ENCODE results near the gene ULK4. TPM values are rescaled to one million over a fixed set of nuclear protein-coding genes. Genes with fewer than 3 reads are reported as not detected.

ULK4 gene
- total RNA-seq, 2 donors from 2014 or later = 4.4 to 8.3 TPM

DNA sequence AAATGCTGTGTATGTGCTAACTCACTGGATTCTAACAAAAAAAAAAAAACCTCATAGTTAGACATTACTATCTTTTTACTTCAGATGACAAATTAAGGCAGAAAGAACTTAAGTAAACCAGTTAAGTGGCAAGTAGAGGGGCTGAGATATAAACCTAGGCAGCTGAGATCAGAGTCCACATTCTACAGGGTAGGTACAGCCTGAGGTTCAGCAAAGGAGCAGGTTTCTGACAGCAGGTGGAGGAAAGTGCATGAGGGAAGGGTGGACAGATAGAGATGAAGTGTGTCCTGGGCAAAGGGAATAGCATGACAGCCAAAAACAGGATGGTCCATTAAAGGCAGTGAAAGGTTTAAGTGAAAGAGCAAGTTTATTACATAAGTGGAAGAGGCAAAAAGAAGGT is 329.2 kb downstream of the ULK4 start:
- H3K27ac ChIP-seq = no peak overlapping the region
- no peaks in the 10 kb centered on the region for H3K4me1 ChIP-seq
- no peak overlapping the region for H3K9ac ChIP-seq (ENCODE audit: low read depth in 2 of 2, low read length in 2 of 2)
- TF ChIP-seq, protein P1, sequence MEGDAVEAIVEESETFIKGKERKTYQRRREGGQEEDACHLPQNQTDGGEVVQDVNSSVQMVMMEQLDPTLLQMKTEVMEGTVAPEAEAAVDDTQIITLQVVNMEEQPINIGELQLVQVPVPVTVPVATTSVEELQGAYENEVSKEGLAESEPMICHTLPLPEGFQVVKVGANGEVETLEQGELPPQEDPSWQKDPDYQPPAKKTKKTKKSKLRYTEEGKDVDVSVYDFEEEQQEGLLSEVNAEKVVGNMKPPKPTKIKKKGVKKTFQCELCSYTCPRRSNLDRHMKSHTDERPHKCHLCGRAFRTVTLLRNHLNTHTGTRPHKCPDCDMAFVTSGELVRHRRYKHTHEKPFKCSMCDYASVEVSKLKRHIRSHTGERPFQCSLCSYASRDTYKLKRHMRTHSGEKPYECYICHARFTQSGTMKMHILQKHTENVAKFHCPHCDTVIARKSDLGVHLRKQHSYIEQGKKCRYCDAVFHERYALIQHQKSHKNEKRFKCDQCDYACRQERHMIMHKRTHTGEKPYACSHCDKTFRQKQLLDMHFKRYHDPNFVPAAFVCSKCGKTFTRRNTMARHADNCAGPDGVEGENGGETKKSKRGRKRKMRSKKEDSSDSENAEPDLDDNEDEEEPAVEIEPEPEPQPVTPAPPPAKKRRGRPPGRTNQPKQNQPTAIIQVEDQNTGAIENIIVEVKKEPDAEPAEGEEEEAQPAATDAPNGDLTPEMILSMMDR (IDR thresholded peaks at IDR 0.05) = no peak
- no peak for DNase-seq
- no peaks in the 10 kb centered on the region for H3K36me3 ChIP-seq
- H3K27me3 ChIP-seq = no peaks in the 10 kb centered on the region
- no peaks in the 10 kb centered on the region for H3K9me3 ChIP-seq
- intact Hi-C loops (cut with DNase I) = no loop called here
- H3K4me3 ChIP-seq = no peak overlapping the region

DNA sequence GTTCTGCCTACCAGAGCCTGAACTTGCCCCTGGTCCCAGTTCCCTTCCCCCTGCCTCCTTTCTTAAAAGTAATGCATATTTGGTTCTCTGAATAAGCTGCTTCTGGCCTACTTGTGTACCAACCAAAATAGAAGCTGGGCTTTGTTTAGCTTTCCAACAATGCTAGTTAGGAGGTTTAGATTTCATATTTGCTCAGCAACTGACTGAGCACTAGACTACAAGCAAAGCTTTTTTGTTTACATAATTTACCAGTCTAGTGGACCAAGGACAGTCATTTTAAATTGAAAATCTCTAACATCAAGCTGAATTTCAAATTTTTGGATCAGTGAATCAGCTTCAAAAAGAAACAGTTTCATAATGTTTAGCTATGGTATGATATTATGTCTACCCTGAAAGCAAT is 331.2 kb downstream of the ULK4 start:
- DNase-seq = no peak
- Histone ChIP-seq H3K9ac (ENCODE audit: low read depth in 2 of 2, low read length in 2 of 2) (no peak overlapping the region), H3K9me3 (no peaks in the 10 kb centered on the region), H3K27ac (no peak overlapping the region), H3K4me1 (no peaks in the 10 kb centered on the region), H3K27me3 (no peaks in the 10 kb centered on the region), H3K4me3 (no peak overlapping the region), H3K36me3 (no peaks in the 10 kb centered on the region)
- TF ChIP-seq, protein P1 (IDR thresholded peaks at IDR 0.05) = no peak
- intact Hi-C loops (cut with DNase I) = no loop called here

DNA sequence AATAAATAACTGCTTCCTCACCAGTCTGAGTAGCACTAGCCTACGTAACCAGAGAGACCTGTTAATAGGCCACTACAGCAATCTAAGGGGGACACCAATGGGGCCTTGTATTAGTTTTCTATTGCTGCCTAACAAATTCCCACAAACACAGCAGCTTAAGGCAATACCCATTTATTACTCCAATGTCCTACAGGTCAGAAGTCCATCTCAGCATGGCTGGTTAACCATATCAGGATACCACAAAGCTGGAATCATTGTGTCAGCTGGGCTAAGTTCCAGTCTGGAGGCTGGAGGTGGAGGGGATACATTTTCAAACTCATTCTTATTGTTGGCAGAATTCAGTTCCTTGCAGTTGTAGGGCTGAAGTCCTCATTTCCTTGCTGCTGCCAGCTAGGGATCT is 331.9 kb downstream of the ULK4 start:
- Histone ChIP-seq H3K9me3 (no peaks in the 10 kb centered on the region), H3K9ac (ENCODE audit: low read depth in 2 of 2, low read length in 2 of 2) (no peak overlapping the region), H3K27me3 (no peaks in the 10 kb centered on the region), H3K36me3 (no peaks in the 10 kb centered on the region), H3K4me1 (no peaks in the 10 kb centered on the region), H3K4me3 (no peak overlapping the region), H3K27ac (no peak overlapping the region)
- TF ChIP-seq, protein P1 (IDR thresholded peaks at IDR 0.05) = no peak
- DNase-seq = no peak
- intact Hi-C loops (cut with DNase I) = no loop called here

DNA sequence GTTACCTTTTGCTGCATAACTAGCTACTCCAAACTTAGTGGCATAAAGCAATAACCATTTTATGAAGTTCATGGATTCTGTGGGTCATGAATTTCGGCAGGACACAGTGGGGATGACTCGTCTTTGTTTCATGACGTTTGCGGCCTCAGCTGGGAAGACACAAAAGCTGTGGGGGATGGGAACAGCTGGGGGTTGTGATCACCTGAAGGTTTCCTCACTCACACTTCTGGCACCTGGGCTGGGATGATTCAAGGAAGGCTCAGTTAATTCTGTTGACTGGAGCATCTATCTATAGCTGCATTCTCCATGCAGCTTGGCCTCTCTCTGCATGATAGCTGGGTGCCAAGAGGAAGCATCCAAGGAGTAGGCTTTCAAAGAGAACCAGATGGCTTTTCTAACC is 332.8 kb downstream of the ULK4 start:
- Histone ChIP-seq H3K4me1 (no peaks in the 10 kb centered on the region), H3K9ac (ENCODE audit: low read depth in 2 of 2, low read length in 2 of 2) (no peak overlapping the region), H3K27ac (no peak overlapping the region), H3K4me3 (no peak overlapping the region), H3K36me3 (no peaks in the 10 kb centered on the region), H3K27me3 (no peaks in the 10 kb centered on the region), H3K9me3 (no peaks in the 10 kb centered on the region)
- TF ChIP-seq, protein P1 (IDR thresholded peaks at IDR 0.05) = no peak
- intact Hi-C loops (cut with DNase I) = no loop called here
- DNase-seq = no peak

DNA sequence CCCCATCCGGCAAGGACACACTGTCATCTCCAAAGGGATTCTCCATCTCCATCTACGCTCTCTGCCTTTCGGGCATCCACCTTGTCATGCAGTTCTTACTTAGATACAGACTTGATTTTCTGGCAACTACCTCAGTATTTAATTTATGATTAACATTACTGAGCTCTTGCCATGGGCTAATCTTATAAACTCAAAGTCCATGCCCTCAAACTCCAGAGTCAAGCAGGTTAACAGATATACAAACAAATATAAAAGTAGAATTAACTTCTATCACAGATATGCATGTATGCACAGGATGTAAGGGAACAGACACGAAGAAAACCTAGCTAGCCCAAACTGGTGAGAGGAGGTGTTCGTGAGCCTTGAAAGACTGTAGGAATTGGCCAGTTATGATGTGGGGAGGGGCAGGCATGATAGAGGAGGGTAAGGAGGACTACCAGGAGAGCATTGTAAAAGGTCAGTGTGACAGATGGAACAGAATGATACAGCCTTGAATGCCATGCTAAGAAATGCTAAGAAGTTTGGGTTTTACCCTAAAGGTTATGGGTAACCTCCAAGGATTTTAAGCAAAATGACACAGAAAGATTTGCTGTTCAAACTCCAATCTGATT is 334.3 kb downstream of the ULK4 start:
- H3K36me3 ChIP-seq = no peaks in the 10 kb centered on the region
- H3K9ac ChIP-seq (ENCODE audit: low read depth in 2 of 2, low read length in 2 of 2) = no peak overlapping the region
- no peak overlapping the region for H3K27ac ChIP-seq
- intact Hi-C loops (cut with DNase I) = no loop called here
- H3K4me1 ChIP-seq = no peaks in the 10 kb centered on the region
- no peak overlapping the region for H3K4me3 ChIP-seq
- TF ChIP-seq, protein P1 (IDR thresholded peaks at IDR 0.05) = no peak
- no peaks in the 10 kb centered on the region for H3K9me3 ChIP-seq
- no peak for DNase-seq
- H3K27me3 ChIP-seq = no peaks in the 10 kb centered on the region
